HG03565 (cell line): Measurements from ENCODE around the gene CLASRP.
"Not testable (repeated sequence)": the region's sequence is repeated elsewhere in the genome, so short reads cannot be mapped to it uniquely, and the experiment has no call there.

Experiments used
- ATAC-seq: cut with Tn5 transposase; IDR thresholded peaks from one replicate; pipeline ENCODE4 v1.9.1; 2021; ENCODE audit warnings: mild to moderate bottlenecking, moderate library complexity; ENCODE audit not compliant: unreplicated experiment

Gene CLASRP

GRCh38 chr19:45100201-45100600, 61.4 kb downstream of the CLASRP start:
- ATAC-seq: no peak

- no peak for ATAC-seq
Measured at GRCh38 chr19:45100846-45101252, 62.0 kb downstream of the CLASRP start.

GRCh38 chr19:45101806-45102205, 63.0 kb downstream of the CLASRP start:
- ATAC-seq: no peak

GRCh38 chr19:45102481-45102880, 63.6 kb downstream of the CLASRP start:
- no peak for ATAC-seq

- no peak for ATAC-seq
Measured at GRCh38 chr19:45103156-45103507, 64.3 kb downstream of the CLASRP start.

GRCh38 chr19:45103508-45104319, 64.9 kb downstream of the CLASRP start:
- no peak for ATAC-seq

GRCh38 chr19:45104658-45105349, 66.0 kb downstream of the CLASRP start:
- no peak for ATAC-seq

- ATAC-seq: not testable (repeated sequence)
Measured at GRCh38 chr19:45106363-45106762, 67.5 kb downstream of the CLASRP start.

GRCh38 chr19:45107621-45108150, 68.8 kb downstream of the CLASRP start:
- ATAC-seq: no peak

GRCh38 chr19:45110851-45111266, 72.0 kb downstream of the CLASRP start:
- no peak for ATAC-seq

GRCh38 chr19:45112111-45112827, 73.4 kb downstream of the CLASRP start:
- no peak for ATAC-seq

- no peak for ATAC-seq
Measured at GRCh38 chr19:45113628-45114027, 74.8 kb downstream of the CLASRP start.

- ATAC-seq: no peak
Measured at GRCh38 chr19:45114116-45114515, 75.3 kb downstream of the CLASRP start.

GRCh38 chr19:45115809-45116615, 77.2 kb downstream of the CLASRP start:
- no peak for ATAC-seq

- ATAC-seq: no peak
Measured at GRCh38 chr19:45117167-45117594, 78.3 kb downstream of the CLASRP start.

- no peak for ATAC-seq
Measured at GRCh38 chr19:45117671-45118070, 78.8 kb downstream of the CLASRP start.

- no peak for ATAC-seq
Measured at GRCh38 chr19:45118106-45118505, 79.3 kb downstream of the CLASRP start.

GRCh38 chr19:45118591-45119355, 79.9 kb downstream of the CLASRP start:
- not testable (repeated sequence) for ATAC-seq

- no peak for ATAC-seq
Measured at GRCh38 chr19:45119582-45119981, 80.7 kb downstream of the CLASRP start.
